GM12874 (cell line): ENCODE measurements around the gene MRPL34.

Experiments used
- CTCF ChIP-seq: IDR thresholded peaks from 2 replicates; pipeline ENCODE4 v1.5.1; 2011; ENCODE audit warnings: low read depth, mild to moderate bottlenecking, control low read depth, low read length, moderate library complexity; ENCODE audit not compliant: insufficient read depth

MRPL34 gene

DNA sequence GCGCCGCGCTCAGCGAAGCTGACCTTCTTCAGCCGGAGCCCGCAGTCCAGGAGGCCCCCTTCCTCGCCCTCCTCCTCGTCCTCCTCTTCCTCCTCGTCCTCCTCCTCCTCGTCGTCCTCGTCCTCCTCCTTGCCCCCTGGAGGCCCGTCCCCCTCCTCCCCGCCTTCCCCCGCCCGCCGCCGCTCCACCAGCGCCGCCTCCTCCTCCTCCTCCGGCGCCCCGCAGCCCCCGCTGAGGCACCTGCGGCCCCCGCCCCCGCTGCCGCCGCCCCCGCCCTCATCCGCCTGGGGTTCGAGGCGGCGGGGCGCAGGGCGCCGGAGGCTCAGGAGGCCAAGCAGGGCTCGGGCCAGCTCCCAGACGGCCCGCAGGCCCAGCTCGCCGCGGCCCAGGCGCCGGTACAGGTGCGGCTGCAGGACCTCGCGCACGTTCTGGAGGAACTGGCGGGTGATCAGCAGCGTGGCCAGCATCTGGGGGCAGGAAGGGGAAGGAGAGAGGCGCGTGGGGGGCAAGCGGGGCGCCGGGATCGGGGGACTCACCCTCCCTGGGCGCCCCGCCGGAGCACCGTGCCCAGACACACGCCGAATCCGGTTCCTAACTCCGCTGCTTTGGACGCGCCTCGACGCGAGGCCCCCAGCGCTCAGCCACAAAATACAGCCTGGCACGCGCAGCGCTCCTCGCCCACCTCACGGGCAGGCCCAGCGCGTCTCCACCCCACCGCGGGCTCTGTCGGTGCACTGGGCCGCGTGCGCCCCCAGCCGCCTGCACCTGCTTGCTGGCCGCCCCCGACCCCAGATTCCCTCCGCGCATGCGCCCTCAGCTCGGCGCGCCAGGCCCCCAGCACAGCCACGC, 23.1 kb downstream of the MRPL34 start:
- TF ChIP-seq CTCF = no peak

- TF ChIP-seq CTCF = no peak
These were observed 23.9 kb downstream of the MRPL34 start for GRCh38 chr19:17329366-17330261.

GRCh38 chr19:17330262-17331044, 24.8 kb downstream of the MRPL34 start:
- no peak for TF ChIP-seq CTCF

- no peak for TF ChIP-seq CTCF
These were observed 25.4 kb downstream of the MRPL34 start for GRCh38 chr19:17331045-17331558.

GRCh38 chr19:17332360-17332676, 26.6 kb downstream of the MRPL34 start:
- TF ChIP-seq CTCF = no peak

DNA sequence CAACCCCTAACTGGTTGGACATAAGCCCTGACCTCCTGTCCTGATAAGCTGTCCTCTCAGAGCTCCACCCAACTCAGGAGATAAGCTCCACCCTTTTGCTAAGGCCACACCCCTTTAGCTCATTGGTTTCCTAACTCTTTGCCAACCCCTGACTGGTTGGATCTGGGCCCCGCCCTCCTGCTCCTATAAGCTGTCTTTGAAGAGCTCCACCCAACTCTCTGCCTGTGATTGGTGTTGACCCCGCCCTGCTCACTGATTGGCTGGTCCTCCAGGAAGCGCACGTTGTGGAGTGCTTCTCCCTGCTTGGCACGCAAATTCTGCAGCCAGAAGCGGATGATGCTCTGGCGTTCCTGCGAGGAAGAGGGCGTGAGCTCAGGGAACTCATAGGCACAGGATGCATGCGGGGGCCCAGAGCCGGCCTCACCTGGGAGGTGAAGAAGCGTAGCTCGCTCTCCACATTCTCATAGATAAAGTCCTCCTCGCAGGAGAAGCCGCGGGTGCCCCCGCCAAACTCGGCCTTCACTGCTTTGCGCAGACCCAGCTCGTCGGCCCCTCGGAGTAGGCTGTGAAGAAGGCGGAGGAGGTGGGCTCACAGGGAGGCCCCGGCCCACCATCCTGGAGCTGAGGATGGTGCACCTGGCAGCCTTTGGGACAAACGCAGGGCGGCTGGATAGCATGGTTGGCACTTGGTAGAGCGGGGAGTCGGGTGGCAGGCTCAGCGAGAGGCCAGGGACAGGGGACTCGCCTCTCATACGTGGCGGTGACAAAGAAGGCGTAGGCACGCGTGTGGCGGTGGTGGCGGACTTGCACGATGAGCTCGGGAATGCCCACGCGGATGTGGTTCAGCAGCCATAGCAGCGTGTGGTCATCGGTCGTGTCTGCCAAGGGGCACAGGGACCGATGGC, 27.3 kb downstream of the MRPL34 start:
- no peak for TF ChIP-seq CTCF
